MM.1S (cell line): ENCODE data around the gene PRLHR.
A peak's percentile ranks its signal among the peaks of the same experiment; 100 is the strongest.
"Not testable (repeated sequence)": the region's sequence is repeated elsewhere in the genome, so short reads cannot be mapped to it uniquely, and the experiment has no call there.

Experiments
- DNase-seq: peaks from one replicate; pipeline ENCODE4 v3.0.0-alpha.2; 2015
- H2AFZ ChIP-seq: fragments of 300-600 bp; sonication (generic); 2 replicates; pipeline ENCODE4 v1.6.0; 2016; ENCODE audit warnings: antibody characterized with exemption, low read length
- H3F3A ChIP-seq: fragments of 300-600 bp; sonication (generic); 2 replicates; pipeline ENCODE4 v1.6.1; 2016; ENCODE audit warnings: mild to moderate bottlenecking, antibody characterized with exemption, low read length, moderate library complexity, mixed read lengths; ENCODE audit not compliant: insufficient read depth
- H3K27ac ChIP-seq: fragments of 300-600 bp; sonication (generic); 2 replicates; pipeline ENCODE4 v1.5.1; 2016; ENCODE audit warnings: mild to moderate bottlenecking, low read length
- H3K27me3 ChIP-seq: fragments of 300-600 bp; sonication (generic); replicated peaks from 2 replicates; pipeline ENCODE4 v1.6.0; 2016; ENCODE audit warnings: low read length; ENCODE audit not compliant: insufficient read depth
- H3K36me3 ChIP-seq: fragments of 300-600 bp; sonication (generic); replicated peaks from 2 replicates; pipeline ENCODE4 v1.6.1; 2016; ENCODE audit warnings: mild to moderate bottlenecking, low read length, mixed read lengths; ENCODE audit not compliant: insufficient read depth
- H3K4me1 ChIP-seq: fragments of 300-600 bp; sonication (generic); 2 replicates; pipeline ENCODE4 v1.6.1; 2016; ENCODE audit warnings: low read length, mixed read lengths
- H3K4me2 ChIP-seq: fragments of 300-600 bp; sonication (generic); 2 replicates; pipeline ENCODE4 v1.6.0; 2016; ENCODE audit warnings: low read depth, low read length
- H3K4me3 ChIP-seq: fragments of 300-600 bp; sonication (generic); 2 replicates; pipeline ENCODE4 v1.5.1; 2016; ENCODE audit warnings: low read length, mixed read lengths
- H3K79me2 ChIP-seq: fragments of 300-600 bp; sonication (generic); 2 replicates; pipeline ENCODE4 v1.6.1; 2016; ENCODE audit warnings: mixed run types, low read length, mixed read lengths
- H3K9ac ChIP-seq: fragments of 300-600 bp; sonication (generic); 2 replicates; pipeline ENCODE4 v1.6.1; 2016; ENCODE audit warnings: low read length, mixed read lengths
- H3K9me2 ChIP-seq: fragments of 300-600 bp; sonication (generic); replicated peaks from 2 replicates; pipeline ENCODE4 v1.6.1; 2016; ENCODE audit warnings: mild to moderate bottlenecking, low read length, mixed read lengths; ENCODE audit not compliant: insufficient read depth
- H3K9me3 ChIP-seq: fragments of 300-600 bp; sonication (generic); replicated peaks from 2 replicates; pipeline ENCODE4 v1.6.1; 2016; ENCODE audit warnings: mild to moderate bottlenecking, low read length, mixed read lengths; ENCODE audit not compliant: insufficient read depth
- H4K20me1 ChIP-seq: fragments of 300-600 bp; sonication (generic); 2 replicates; pipeline ENCODE4 v1.6.1; 2016; ENCODE audit warnings: mild to moderate bottlenecking, low read length, moderate library complexity, mixed read lengths; ENCODE audit not compliant: insufficient read depth
- EZH2 ChIP-seq: fragments of 300-600 bp; sonication (generic); optimal IDR thresholded peaks from 2 replicates; pipeline ENCODE3; 2017; ENCODE audit warnings: low read depth, mild to moderate bottlenecking, antibody characterized with exemption, low read length, mixed read lengths
- EZH2phosphoT487 ChIP-seq: fragments of 300-600 bp; sonication (generic); IDR thresholded peaks from 2 replicates; pipeline ENCODE4 v1.6.1; 2018; ENCODE audit warnings: antibody characterized with exemption, low read length
- TF ChIP-seq, protein P1 (sequence below): fragments of 300-600 bp; sonication (generic); IDR thresholded peaks from 2 replicates; pipeline ENCODE4 v1.5.1; 2016; ENCODE audit warnings: antibody characterized with exemption, low read length, mixed read lengths

The PRLHR gene

DNA sequence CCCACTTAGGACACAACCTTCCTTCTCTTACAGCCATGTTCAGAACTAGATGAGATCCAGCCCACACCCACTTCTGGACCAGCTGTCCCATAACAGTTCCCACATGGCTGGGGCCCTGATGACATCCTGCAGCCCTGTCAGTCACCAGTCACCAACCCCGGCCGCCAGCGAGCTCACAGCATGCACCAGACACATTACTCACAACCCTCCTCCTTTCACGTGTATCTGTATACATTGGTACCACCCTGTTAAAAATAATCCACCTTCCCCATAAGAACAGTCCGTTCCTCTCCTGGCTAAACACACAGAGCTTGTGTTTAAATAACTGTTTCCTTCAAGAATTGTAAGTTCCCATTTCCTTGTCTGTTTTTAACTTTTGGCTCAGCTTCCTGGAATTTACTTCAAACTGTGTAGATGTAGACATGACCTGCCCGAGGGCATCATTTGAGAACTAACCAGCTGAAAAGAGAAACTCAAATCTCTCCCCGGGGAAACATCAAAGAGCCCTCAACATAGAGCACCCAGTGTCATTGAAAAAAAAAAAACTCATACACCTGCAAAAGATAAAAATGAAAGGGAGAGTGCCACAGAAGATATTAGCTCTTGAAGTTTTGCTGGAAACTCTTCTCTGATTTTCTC, 26.0 kb upstream of the PRLHR start:
- H3K27ac ChIP-seq: no peak overlapping the region

DNA sequence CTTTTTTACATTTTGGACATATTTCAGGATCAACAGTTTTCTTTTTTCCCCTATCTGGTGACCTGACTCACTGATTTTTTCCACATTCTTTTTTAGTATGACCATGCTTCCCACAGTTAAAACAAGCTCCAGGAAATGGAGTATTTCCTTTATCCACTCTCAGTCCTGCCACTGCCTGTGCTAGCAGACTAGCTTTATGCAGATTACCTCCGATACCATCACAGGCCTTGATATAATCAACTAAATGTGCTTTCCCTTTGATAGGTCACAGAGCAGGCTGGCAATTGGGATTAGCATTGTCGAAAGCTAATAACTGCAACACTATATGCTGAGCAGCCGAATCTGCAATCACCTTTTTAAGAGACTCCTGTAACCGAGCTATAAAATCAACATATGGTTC, 18.4 kb upstream of the PRLHR start:
- not testable (repeated sequence) for H3K4me3 ChIP-seq, H4K20me1 ChIP-seq, H3K4me1 ChIP-seq, H3K27me3 ChIP-seq, H3K36me3 ChIP-seq, H3K4me2 ChIP-seq, H3K9me2 ChIP-seq, H3K9me3 ChIP-seq, H2AFZ ChIP-seq, H3K27ac ChIP-seq, DNase-seq, H3K9ac ChIP-seq, H3F3A ChIP-seq, H3K79me2 ChIP-seq

More for the DNA sequence above, 26.0 kb upstream of the PRLHR start:
- no peaks in the 10 kb centered on the region for H3K27me3 ChIP-seq
- H3K9me3 ChIP-seq: no peaks in the 10 kb centered on the region
- no peak overlapping the region for H3K9ac ChIP-seq
- no peaks in the 10 kb centered on the region for H3K79me2 ChIP-seq
- H3K4me2 ChIP-seq: no peak overlapping the region
- no peaks in the 10 kb centered on the region for H3K4me1 ChIP-seq
- no peak overlapping the region for H2AFZ ChIP-seq
- H3K36me3 ChIP-seq: no peaks in the 10 kb centered on the region
- no peak overlapping the region for H3K4me3 ChIP-seq
- no peaks in the 10 kb centered on the region for H4K20me1 ChIP-seq
- TF ChIP-seq, protein P1, sequence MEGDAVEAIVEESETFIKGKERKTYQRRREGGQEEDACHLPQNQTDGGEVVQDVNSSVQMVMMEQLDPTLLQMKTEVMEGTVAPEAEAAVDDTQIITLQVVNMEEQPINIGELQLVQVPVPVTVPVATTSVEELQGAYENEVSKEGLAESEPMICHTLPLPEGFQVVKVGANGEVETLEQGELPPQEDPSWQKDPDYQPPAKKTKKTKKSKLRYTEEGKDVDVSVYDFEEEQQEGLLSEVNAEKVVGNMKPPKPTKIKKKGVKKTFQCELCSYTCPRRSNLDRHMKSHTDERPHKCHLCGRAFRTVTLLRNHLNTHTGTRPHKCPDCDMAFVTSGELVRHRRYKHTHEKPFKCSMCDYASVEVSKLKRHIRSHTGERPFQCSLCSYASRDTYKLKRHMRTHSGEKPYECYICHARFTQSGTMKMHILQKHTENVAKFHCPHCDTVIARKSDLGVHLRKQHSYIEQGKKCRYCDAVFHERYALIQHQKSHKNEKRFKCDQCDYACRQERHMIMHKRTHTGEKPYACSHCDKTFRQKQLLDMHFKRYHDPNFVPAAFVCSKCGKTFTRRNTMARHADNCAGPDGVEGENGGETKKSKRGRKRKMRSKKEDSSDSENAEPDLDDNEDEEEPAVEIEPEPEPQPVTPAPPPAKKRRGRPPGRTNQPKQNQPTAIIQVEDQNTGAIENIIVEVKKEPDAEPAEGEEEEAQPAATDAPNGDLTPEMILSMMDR: no peak
- TF ChIP-seq EZH2phosphoT487: no peak
- no peak for TF ChIP-seq EZH2
- peak; percentile 9 for DNase-seq
- no peaks in the 10 kb centered on the region for H3F3A ChIP-seq
- no peaks in the 10 kb centered on the region for H3K9me2 ChIP-seq

DNA sequence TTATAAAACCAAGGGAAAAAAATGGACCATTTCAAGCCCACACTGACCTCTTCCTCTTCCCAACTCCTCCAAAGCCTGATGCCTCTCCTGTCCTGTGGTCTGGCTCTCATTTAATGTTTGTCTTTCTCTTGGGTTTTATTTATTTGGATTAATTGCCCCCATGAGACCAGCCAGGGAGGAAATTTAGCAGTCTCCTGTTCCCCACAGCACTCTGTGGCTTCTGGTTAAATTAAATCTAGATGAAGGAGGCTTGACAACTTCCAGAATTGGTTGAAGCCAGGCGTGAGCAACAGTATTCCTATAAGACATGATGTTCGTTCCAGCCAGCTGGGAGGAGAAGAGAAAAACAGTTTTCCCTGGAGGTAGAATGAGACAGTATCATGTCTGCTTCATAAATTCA, 15.1 kb upstream of the PRLHR start:
- Histone ChIP-seq H2AFZ (no peak overlapping the region), H3K4me2 (no peak overlapping the region), H4K20me1 (no peaks in the 10 kb centered on the region), H3K4me3 (no peak overlapping the region), H3K27me3 (no peaks in the 10 kb centered on the region), H3K9me3 (no peaks in the 10 kb centered on the region), H3K79me2 (no peaks in the 10 kb centered on the region), H3K9ac (no peak overlapping the region), H3F3A (no peaks in the 10 kb centered on the region), H3K27ac (no peak overlapping the region), H3K4me1 (no peaks in the 10 kb centered on the region), H3K36me3 (no peaks in the 10 kb centered on the region), H3K9me2 (no peaks in the 10 kb centered on the region)
- DNase-seq: no peak
- TF ChIP-seq EZH2phosphoT487 (no peak), EZH2 (no peak)
- TF ChIP-seq, protein P1: no peak

DNA sequence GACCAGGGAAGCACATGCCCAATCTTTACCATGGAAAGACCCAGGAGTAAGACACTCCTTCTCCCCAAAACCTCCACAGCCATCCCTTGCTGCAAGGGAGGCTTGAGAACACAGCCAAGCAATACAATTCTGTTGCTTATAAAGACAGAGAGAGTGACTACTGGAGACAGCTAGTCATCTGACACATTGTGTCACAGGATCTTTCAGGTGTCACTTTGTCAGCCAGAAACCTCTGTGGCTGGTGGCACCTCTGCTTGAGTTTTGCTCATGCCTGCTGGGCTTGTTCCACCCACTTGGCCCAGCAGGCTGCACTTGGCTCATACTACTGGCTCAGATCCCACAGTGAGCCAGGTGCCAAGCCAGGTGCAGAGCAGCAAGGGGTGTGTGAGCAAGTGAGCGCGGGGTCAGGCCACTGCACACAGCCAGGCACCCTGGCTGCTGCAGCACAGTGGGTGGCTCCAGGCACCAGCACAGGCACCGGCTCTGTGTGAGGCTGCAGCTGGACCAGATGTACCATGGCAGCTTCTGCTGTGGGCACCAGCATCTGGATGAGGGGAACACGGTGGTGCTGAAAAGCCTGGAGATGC, 12.4 kb upstream of the PRLHR start:
- H3K79me2 ChIP-seq: no peaks in the 10 kb centered on the region
- H4K20me1 ChIP-seq: no peaks in the 10 kb centered on the region
- no peaks in the 10 kb centered on the region for H3K4me1 ChIP-seq
- H3K4me2 ChIP-seq: no peak overlapping the region
- no peak overlapping the region for H2AFZ ChIP-seq
- no peaks in the 10 kb centered on the region for H3K27me3 ChIP-seq
- H3K27ac ChIP-seq: no peak overlapping the region
- no peaks in the 10 kb centered on the region for H3F3A ChIP-seq
- DNase-seq: no peak
- H3K9me3 ChIP-seq: no peaks in the 10 kb centered on the region
- H3K9ac ChIP-seq: no peak overlapping the region
- H3K4me3 ChIP-seq: no peak overlapping the region
- no peaks in the 10 kb centered on the region for H3K36me3 ChIP-seq
- TF ChIP-seq EZH2: no peak
- H3K9me2 ChIP-seq: no peaks in the 10 kb centered on the region
